Hematopoietic multipotent progenitor cell (in vitro differentiated cells): ENCODE results near the gene NOL4L. TPM values are rescaled to one million over a fixed set of nuclear protein-coding genes. Genes with fewer than 3 reads are reported as not detected.
"Not testable (repeated sequence)": the region's sequence is repeated elsewhere in the genome, so short reads cannot be mapped to it uniquely, and the experiment has no call there.

Experiments used
- DNase-seq, 3 donors: peaks; one replicate each; pipeline ENCODE4 v3.0.0-alpha.2; 2011 to 2015; ENCODE audit warnings: low read depth in 2 of 3, low spot score in 2 of 3
- total RNA-seq: library from RNA; depleted of rRNA; stranded (reverse); fragments of >200 nt; gene quantifications from one replicate; pipeline ENCODE4 v1.2.3, GENCODE V29; 2012

The NOL4L gene
- total RNA-seq, 1 donor, result 34.5 TPM

DNA sequence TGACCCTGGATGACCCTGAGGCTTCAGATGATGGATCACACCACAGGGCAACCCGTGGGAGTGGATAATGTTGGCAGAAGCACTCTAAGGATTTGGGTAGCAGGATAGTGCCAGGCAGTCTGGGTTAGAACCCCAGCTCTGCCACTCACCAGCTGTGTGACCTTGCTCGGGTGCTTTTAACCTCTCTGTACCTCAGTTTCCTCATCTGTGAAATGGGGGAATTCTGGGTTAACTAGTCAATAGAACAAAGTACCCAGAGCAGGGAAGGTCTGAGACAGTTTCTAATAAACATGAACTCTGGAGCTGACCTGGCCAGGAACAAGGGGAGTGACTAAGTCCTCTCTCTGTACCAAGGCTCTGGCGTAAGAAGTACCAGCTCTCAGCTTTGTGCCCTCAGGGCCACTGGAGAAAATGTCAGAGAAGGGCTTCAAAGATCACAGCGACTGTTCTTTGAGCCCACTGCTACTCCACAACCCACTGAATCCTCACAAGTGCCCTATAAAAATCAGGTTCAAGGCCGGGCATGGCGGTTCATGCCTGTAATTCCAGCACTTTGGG lies 14.7 kb upstream of the NOL4L start:
- no peak for DNase-seq

GRCh38 chr20:32598606-32599005 lies 13.5 kb upstream of the NOL4L start:
- no peak for DNase-seq

- DNase-seq, result no peak
Measured at GRCh38 chr20:32597714-32598113, 12.6 kb upstream of the NOL4L start.

- DNase-seq, result no peak
Measured at GRCh38 chr20:32596681-32597252, 11.6 kb upstream of the NOL4L start.

DNA sequence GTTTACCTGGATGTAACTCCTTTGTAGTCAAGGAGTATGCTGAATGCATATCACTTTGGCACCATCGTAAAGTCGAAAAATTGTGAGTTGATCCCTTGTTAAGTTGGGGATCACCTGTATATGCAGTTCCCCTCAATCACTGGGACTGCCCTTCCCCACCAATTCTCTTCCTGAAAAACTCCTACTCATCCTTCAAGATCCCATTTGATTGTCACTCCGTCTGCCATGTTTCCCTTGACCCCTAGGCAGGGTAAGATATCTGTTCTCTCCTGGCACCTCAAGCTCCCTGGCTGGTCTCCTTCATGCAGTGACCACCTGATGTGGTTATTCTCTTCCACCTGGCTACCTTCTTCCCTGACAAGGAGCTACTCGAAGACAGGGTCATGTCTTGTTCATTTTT lies 10.0 kb upstream of the NOL4L start:
- DNase-seq, result no peak

- DNase-seq, result not testable (repeated sequence)
Measured at GRCh38 chr20:32594669-32595068, 9.5 kb upstream of the NOL4L start.

DNA sequence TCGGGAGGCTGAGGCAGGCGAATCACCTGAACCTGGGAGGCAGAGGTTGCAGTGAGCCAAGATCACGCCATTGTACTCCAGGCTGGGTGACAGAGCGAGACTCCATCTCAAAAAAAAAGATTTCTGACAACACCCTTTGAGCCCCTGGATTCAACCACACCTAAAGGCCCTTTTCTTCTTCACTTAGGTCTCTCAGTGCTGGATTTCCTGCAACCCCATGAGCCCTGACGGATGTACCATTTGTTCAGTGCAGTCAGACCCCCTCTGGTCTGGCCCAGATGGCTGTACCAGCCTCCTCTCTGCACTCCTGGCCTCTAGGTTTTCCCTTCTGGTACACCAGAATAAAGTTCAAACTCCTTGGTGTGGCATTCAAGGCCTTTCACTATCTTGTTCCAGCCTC lies 9.1 kb upstream of the NOL4L start:
- no peak for DNase-seq

DNA sequence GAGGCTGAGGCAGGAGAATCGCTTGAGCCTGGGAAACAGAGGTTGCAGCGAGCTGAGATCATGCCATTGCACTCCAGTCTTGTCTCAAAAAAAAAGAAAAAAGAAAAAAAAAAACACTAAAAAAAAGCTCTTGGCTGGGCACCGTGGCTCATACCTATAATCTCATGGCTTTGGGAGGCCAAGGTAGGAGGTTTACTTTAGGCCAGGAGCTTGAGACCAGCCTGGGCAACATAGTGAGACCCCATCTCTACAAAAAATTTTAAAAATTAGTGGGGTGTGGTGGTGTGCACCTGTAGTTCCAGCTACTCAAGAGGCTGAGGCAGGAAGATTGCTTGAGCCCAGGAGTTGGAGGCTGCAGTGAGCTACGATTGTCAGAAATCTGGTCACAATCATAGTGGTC lies 7.5 kb upstream of the NOL4L start:
- not testable (repeated sequence) for DNase-seq

GRCh38 chr20:32592022-32592421 lies 6.9 kb upstream of the NOL4L start:
- DNase-seq, result no peak

DNA sequence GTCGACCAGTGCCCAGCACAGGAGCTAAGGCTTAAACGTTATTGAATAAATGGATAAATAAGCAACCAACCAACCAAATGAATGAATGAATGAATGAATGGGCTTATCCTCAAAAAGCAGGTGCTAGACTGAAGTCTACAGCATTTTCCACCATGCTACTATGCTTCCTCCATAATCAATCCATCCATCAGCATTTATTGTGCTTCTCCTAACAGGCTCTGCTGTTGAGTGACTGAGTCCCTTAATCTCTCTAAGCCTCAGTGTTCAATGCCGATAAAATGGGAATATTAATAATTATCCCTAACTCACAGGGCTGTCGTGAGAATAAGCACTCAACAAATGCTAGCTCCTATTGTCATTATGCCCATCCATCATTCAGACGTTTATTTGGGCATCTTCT lies 4.6 kb upstream of the NOL4L start:
- no peak for DNase-seq

DNA sequence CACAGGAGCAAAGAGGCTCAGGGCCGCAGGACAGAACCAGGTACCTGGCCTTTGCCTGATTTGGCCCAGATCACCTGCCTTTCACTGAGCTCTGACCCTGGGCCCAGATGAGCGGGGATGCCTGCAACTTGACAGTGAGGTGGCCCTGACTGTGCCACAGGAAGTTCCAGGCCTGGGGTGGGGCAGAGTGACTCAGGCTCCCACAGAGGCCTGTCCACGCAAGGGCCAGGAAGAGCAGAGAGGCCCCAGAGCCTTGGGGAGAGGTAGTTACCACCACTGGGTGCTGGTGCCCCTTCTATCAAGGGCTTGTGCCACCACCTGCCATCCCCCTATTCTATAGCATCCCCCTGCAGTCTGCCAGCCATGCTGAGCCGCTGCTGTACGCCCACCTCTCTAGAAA lies 4.1 kb upstream of the NOL4L start:
- no peak for DNase-seq

GRCh38 chr20:32588040-32588439 lies 2.9 kb upstream of the NOL4L start:
- no peak for DNase-seq

- DNase-seq, result no peak
Measured at GRCh38 chr20:32586291-32586690, 1.2 kb upstream of the NOL4L start.

DNA sequence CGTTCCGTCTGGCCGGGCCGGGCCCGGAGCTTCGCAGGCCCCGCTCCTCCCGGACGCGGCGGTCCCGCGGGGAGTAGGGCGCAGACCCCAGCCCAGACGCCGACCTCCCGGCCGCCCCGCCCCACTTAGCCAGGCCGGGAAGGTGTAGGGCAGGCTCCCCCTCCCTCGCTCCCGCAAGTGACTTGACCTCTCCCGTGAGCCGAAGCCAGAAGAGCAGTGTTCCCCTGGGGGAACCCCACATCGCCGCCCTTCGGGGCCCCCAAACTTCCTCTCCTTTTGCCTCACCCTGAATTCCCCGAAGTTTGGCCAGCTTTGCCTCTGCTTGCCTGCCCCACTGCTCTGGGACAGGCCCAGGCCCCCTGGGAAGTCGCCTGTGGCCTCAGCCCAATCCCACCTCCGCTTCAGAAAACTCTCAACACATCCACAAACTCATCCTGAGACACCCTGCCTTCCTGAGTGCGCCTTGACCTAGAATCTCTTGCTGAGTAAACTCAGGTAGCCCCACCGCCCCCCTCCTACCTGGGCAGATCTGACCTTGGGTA lies 524 bp upstream of the NOL4L start:
- DNase-seq, result peak in 1 of 3 donors; percentile 12

- DNase-seq, result peak in 2 of 3 donors; percentile 31 to 32
Measured at GRCh38 chr20:32583581-32584070, 1.5 kb downstream of the NOL4L start.

GRCh38 chr20:32582659-32583580 lies 2.2 kb downstream of the NOL4L start:
- DNase-seq, result peak in 2 of 3 donors; percentile 29 to 38

DNA sequence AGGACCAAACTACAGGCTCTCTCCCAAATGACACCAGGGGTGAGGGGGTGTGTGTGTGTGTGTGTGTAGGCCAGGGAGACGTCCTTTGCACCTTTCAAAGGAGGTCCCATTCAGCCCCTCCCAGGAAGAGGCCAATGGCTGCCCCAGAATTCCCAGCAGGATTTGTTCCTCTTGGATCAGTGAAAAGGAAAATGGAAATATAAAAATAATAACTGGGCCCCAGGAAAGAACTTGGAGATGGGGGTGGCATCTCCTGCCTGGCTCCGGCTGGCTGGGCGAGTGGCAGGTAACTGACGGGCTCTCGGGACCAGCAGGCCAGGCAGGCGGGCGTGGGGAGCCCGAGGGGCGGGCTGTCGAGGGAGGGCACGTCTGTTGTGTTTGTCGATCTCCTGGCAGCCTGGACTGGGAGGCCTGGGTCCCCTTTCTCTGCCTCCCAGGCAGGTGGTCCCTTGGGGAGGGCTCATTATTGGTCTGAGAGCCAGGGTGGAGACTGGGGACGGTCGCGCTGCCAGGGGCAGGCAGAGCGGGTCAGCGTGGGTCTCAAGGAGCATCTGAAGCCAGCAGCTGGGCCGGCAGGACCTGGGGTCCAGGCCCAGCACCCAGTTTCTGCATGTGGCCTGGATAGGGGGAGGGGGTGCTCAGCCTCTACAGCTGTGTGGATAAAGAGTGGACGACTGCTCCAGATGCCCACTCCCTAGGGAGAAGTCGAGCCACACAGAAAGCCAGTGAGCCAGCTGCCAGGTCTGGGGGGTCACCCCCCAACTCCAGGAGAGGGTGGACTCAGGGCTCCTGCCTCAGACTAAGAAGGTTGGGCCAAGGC lies 3.1 kb downstream of the NOL4L start:
- DNase-seq, result no peak

DNA sequence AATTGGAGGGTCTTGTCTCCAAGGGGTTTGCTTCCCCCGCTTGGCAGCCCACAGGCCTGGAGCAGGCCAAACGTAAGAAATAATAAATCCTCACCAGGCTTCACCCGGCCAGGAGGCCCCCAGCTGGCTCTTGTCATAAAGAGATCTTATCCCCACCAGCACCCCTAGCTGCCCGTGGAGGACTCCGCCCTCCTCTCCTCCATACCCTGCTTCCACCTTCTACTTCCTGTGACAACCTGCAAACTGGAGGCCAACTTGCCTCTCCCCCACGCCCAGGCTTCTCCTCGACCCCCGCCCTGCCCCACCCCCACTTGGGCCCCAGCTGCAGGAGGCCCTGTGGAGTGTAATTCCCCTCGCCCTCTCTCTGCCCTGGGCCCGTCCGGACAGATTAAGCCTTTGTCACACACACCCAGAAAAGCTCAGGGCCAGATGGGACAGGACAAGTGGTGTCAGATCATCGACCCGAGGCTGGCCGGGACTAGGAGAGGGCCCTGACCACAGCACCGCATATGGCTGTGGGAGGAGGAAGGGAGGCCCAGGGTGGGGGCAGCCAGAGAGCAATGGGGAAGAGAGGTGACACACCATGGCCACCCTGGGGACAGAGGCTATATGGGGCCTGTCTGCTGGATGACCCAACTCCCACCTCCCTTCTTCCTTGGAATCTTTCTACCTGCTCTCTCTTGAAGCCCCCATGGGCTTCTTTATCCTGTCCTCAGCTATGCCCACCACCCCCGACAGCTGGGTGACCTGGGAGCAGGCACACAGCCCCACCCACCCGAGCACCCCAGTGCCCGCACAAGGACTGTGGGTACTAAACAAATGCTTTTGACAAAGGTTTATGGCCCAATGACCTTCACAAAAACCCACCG lies 3.9 kb downstream of the NOL4L start:
- DNase-seq, result peak in 2 of 3 donors; percentile 65 to 76

- no peak for DNase-seq
Measured at GRCh38 chr20:32580219-32580969, 4.7 kb downstream of the NOL4L start.
